Keratinocyte (primary cell): ENCODE results near the gene CHD9.

Experiments
- EZH2 ChIP-seq: IDR thresholded peaks from one replicate; pipeline ENCODE4 v1.6.1; 2012; ENCODE audit warnings: inconsistent platforms, mild to moderate bottlenecking, low read length, moderate library complexity
- TF ChIP-seq, protein P1 (sequence below), 3 experiments: IDR thresholded peaks in 1 of 3; conservative IDR thresholded peaks in 1 of 3; optimal IDR thresholded peaks in 1 of 3; 2 replicates in 2 of 3; 3 replicates in 1 of 3; pipeline versions ENCODE3 to v1.5.1; 2011; ENCODE audit warnings: low read length in 3 of 3, mild to moderate bottlenecking in 3 of 3, moderate library complexity in 2 of 3, control low read depth in 1 of 3, inconsistent platforms in 1 of 3; ENCODE audit not compliant: insufficient read depth in 2 of 3; ENCODE audit errors: extremely low read depth in 1 of 3

DNA sequence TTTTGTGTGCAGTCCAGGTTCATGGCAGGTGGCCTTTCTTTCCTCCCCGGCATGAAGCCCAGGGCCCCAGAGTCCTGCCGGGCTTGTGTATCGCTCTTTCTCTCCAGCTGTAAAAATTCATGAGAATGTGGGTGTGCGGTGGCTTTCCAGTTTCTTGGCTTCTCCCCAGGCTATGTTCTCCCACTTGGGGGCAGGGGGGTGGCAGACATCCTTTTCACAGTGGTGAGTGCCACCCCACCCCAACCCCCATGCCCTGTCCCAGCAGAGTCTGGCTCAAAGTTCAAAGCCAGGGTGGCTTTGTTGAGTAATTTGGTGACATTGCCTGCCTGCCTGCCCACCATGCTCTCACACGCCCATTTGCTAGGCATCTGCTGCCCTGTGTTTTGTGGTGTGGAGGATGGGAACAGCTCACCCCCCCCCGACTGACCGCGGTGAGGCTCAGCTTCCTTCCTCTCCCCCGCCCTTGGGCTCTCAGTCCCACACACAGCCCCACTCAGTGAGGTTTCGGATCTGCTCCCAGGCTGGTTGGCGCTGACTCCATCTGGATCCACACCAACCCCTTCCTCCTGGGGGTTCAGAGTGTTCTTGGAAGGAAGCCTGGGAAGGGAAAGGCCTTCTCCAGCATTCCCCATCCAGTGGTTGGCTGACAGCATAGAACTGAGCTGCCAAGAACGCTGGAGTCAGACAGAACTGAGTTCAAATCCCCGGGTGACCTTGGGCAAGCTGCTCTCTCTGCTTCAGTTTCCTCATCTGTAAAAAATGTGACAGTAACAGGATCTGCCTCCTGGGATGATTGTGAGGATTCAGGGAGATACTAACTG lies 36.0 kb downstream of the CHD9 start:
- TF ChIP-seq, protein P1, sequence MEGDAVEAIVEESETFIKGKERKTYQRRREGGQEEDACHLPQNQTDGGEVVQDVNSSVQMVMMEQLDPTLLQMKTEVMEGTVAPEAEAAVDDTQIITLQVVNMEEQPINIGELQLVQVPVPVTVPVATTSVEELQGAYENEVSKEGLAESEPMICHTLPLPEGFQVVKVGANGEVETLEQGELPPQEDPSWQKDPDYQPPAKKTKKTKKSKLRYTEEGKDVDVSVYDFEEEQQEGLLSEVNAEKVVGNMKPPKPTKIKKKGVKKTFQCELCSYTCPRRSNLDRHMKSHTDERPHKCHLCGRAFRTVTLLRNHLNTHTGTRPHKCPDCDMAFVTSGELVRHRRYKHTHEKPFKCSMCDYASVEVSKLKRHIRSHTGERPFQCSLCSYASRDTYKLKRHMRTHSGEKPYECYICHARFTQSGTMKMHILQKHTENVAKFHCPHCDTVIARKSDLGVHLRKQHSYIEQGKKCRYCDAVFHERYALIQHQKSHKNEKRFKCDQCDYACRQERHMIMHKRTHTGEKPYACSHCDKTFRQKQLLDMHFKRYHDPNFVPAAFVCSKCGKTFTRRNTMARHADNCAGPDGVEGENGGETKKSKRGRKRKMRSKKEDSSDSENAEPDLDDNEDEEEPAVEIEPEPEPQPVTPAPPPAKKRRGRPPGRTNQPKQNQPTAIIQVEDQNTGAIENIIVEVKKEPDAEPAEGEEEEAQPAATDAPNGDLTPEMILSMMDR (optimal IDR thresholded peaks at IDR 0.05 in 1 of 3, IDR thresholded peaks at IDR 0.05 in 1 of 3, conservative IDR thresholded peaks at IDR 0.05 in 1 of 3; ENCODE audit: extremely low read depth in 1 of 3, insufficient read depth in 2 of 3, low read length in 3 of 3) = no peak
- TF ChIP-seq EZH2 = no peak
